Panc1 (cell line): ENCODE results near the gene TRIM14. TPM values are rescaled to one million over a fixed set of nuclear protein-coding genes. Genes with fewer than 3 reads are reported as not detected.
"Not testable (repeated sequence)": the region's sequence is repeated elsewhere in the genome, so short reads cannot be mapped to it uniquely, and the experiment has no call there.

Source experiments
- ATAC-seq: fragments of 200-7000 bp; cut with Tn5 transposase; 2 replicates; pipeline ENCODE4 v1.9.1; 2020; ENCODE audit warnings: mild to moderate bottlenecking, moderate library complexity
- BruUV-seq: library from RNA; stranded (reverse); fragments of 400-500 nt; replicated peaks from 2 replicates; lab custom pipeline; 2021; lab: Mats Ljungman, UMichigan
- CTCF ChIA-PET: fragments of 300-600 bp; sonication (Branson Sonifier 250); formaldehyde crosslinking; loops from one replicate; lab custom pipeline; 2022; ENCODE audit warnings: antibody characterized with exemption; lab: Charles Lee
- POLR2A ChIA-PET: fragments of 300-600 bp; sonication (Branson Sonifier 250); formaldehyde crosslinking; loops from one replicate; lab custom pipeline; 2022; ENCODE audit warnings: antibody characterized with exemption; lab: Charles Lee
- DNase-seq: peaks from one replicate; pipeline ENCODE4 v3.0.0-alpha.2; 2010; ENCODE audit warnings: low read depth, low spot score
- H3K27ac ChIP-seq: 2 replicates; pipeline ENCODE4 v1.5.1; 2011; ENCODE audit warnings: mild to moderate bottlenecking, low read length, inconsistent platforms
- H3K27me3 ChIP-seq: fragments of 200-500 bp; sonication (Bioruptor generic); 2 replicates; pipeline ENCODE4 v1.6.0; 2014; ENCODE audit warnings: low read length, inconsistent platforms; ENCODE audit not compliant: control insufficient read depth, insufficient read depth
- H3K36me3 ChIP-seq: fragments of 200-500 bp; sonication (Bioruptor generic); 2 replicates; pipeline ENCODE4 v1.5.1; 2014; ENCODE audit warnings: inconsistent platforms, mild to moderate bottlenecking, low read length, moderate library complexity; ENCODE audit not compliant: control insufficient read depth, insufficient read depth
- H3K4me1 ChIP-seq: 2 replicates; pipeline ENCODE4 v1.5.1; 2011; ENCODE audit warnings: inconsistent platforms, mild to moderate bottlenecking, low read length, moderate library complexity; ENCODE audit not compliant: control insufficient read depth, insufficient read depth
- H3K4me3 ChIP-seq, 2 experiments: 2 replicates each; pipeline ENCODE4 v1.5.1; 2011 to 2012; ENCODE audit warnings: low read depth in 2 of 2, low read length in 2 of 2, mild to moderate bottlenecking in 2 of 2, inconsistent platforms in 1 of 2, moderate library complexity in 1 of 2
- H3K9me3 ChIP-seq: fragments of 200-500 bp; sonication (Bioruptor generic); 2 replicates; pipeline ENCODE4 v1.5.1; 2014; ENCODE audit warnings: low read depth, mild to moderate bottlenecking, inconsistent platforms, low read length, moderate library complexity; ENCODE audit not compliant: control insufficient read depth, insufficient read depth
- POLR2AphosphoS5 ChIP-seq: IDR thresholded peaks from 2 replicates; pipeline ENCODE4 v1.6.1; 2012; ENCODE audit warnings: mild to moderate bottlenecking, low read depth, low read length, moderate library complexity
- SIN3A ChIP-seq: IDR thresholded peaks from 2 replicates; pipeline ENCODE4 v1.6.1; 2012; ENCODE audit warnings: low read depth, mild to moderate bottlenecking, low read length, moderate library complexity, borderline replicate concordance; ENCODE audit not compliant: insufficient read depth
- TCF7L2 ChIP-seq: IDR thresholded peaks from 2 replicates; pipeline ENCODE4 v1.6.1; 2011; ENCODE audit warnings: mild to moderate bottlenecking, low read depth, low read length, inconsistent platforms
- in situ Hi-C: cut with HindIII; loops from 2 replicates; pipeline ENCODE4 v1.10.0; 2016; ENCODE audit warnings: low sequenced_read_pairs, low pct_unique_long_range_greater_than_20kb
- intact Hi-C: fragments of 100-400 bp; cut with micrococcal nuclease; formaldehyde crosslinking; loops from one replicate; pipeline ENCODE4 v1.10.0; 2022; ENCODE audit not compliant: unreplicated experiment
- total RNA-seq: library from RNA; stranded (reverse); gene quantifications from one replicate; pipeline ENCODE4 v1.2.1, GENCODE V29; 2021; ENCODE audit not compliant: unreplicated experiment
- TF ChIP-seq, protein P1 (sequence below), 2 experiments: IDR thresholded peaks; 2 replicates each; pipeline ENCODE4 v1.6.1; 2011 to 2012; ENCODE audit warnings: low read depth in 2 of 2, control low read depth in 1 of 2, low read length in 1 of 2, mild to moderate bottlenecking in 1 of 2, moderate library complexity in 1 of 2; ENCODE audit not compliant: insufficient read depth in 1 of 2
- TF ChIP-seq, protein P2 (sequence below): fragments of 450-650 bp; IDR thresholded peaks from 2 replicates; pipeline ENCODE4 v1.5.1; 2017; ENCODE audit warnings: mild to moderate bottlenecking

Gene TRIM14
- total RNA-seq, 1 experiment from 2014 or later: 9.7 TPM

DNA sequence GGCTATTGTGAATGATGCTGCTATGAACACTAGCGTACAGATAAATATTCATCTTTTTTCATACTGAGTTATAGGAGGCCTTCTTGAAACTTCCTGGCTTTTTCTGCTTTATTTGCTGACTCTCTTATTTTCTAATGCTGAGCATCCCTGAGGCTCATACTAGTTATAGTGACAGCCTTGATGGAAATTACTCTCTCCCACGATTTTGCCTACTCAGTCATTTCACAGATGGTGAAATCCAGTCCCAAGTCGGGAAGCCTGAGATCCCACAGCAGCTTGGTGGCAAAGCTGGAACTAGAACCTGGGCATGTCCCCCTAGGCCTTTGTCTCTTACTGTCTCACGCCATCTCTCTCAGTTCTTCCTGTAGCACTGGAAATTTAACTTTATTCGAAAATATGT, 40.1 kb downstream of the TRIM14 start:
- no TSS peak for BruUV-seq
- in situ Hi-C loops: no loop called here
- ChIA-PET POLR2A (no interaction called here), CTCF (no interaction called here)
- TF ChIP-seq TCF7L2: no peak
- TF ChIP-seq, protein P1, sequence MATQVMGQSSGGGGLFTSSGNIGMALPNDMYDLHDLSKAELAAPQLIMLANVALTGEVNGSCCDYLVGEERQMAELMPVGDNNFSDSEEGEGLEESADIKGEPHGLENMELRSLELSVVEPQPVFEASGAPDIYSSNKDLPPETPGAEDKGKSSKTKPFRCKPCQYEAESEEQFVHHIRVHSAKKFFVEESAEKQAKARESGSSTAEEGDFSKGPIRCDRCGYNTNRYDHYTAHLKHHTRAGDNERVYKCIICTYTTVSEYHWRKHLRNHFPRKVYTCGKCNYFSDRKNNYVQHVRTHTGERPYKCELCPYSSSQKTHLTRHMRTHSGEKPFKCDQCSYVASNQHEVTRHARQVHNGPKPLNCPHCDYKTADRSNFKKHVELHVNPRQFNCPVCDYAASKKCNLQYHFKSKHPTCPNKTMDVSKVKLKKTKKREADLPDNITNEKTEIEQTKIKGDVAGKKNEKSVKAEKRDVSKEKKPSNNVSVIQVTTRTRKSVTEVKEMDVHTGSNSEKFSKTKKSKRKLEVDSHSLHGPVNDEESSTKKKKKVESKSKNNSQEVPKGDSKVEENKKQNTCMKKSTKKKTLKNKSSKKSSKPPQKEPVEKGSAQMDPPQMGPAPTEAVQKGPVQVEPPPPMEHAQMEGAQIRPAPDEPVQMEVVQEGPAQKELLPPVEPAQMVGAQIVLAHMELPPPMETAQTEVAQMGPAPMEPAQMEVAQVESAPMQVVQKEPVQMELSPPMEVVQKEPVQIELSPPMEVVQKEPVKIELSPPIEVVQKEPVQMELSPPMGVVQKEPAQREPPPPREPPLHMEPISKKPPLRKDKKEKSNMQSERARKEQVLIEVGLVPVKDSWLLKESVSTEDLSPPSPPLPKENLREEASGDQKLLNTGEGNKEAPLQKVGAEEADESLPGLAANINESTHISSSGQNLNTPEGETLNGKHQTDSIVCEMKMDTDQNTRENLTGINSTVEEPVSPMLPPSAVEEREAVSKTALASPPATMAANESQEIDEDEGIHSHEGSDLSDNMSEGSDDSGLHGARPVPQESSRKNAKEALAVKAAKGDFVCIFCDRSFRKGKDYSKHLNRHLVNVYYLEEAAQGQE (IDR thresholded peaks at IDR 0.05; ENCODE audit: insufficient read depth in 1 of 2, low read depth in 2 of 2, low read length in 1 of 2): no peak
- TF ChIP-seq SIN3A: no peak
- no peak for TF ChIP-seq POLR2AphosphoS5
- TF ChIP-seq, protein P2, sequence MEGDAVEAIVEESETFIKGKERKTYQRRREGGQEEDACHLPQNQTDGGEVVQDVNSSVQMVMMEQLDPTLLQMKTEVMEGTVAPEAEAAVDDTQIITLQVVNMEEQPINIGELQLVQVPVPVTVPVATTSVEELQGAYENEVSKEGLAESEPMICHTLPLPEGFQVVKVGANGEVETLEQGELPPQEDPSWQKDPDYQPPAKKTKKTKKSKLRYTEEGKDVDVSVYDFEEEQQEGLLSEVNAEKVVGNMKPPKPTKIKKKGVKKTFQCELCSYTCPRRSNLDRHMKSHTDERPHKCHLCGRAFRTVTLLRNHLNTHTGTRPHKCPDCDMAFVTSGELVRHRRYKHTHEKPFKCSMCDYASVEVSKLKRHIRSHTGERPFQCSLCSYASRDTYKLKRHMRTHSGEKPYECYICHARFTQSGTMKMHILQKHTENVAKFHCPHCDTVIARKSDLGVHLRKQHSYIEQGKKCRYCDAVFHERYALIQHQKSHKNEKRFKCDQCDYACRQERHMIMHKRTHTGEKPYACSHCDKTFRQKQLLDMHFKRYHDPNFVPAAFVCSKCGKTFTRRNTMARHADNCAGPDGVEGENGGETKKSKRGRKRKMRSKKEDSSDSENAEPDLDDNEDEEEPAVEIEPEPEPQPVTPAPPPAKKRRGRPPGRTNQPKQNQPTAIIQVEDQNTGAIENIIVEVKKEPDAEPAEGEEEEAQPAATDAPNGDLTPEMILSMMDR: no peak
- H3K27me3 ChIP-seq: no peaks in the 10 kb centered on the region
- no peaks in the 10 kb centered on the region for H3K9me3 ChIP-seq
- H3K36me3 ChIP-seq: no peaks in the 10 kb centered on the region; the same call in 1 of the 2 replicates
- no peak overlapping the region for H3K27ac ChIP-seq
- no peak for ATAC-seq
- no peak overlapping the region for H3K4me3 ChIP-seq
- DNase-seq: no peak
- no peaks in the 10 kb centered on the region for H3K4me1 ChIP-seq
- intact Hi-C loops: no loop called here

DNA sequence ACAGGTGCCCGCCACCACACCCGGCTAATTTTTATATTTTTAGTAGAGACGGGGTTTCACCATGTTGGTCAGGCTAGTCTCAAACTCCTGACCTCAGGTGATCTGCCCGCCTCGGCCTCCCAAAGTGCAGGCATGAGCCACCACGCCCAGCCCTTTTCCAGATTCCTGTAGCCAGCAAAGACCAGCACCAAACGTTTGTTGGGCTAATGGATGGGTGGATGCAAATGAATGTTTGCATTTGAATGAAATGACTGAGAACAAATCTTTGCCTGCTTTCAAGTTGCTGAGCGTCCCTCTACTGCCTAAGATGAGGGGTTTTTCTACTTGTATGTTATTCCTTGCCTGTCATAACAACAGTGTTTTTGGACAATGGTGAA, 42.5 kb downstream of the TRIM14 start:
- H3K27ac ChIP-seq, POLR2A ChIA-PET, H3K4me3 ChIP-seq, H3K9me3 ChIP-seq, CTCF ChIA-PET, in situ Hi-C loops, intact Hi-C loops, DNase-seq, H3K36me3 ChIP-seq, ATAC-seq, BruUV-seq, H3K27me3 ChIP-seq, H3K4me1 ChIP-seq: not testable (repeated sequence)

DNA sequence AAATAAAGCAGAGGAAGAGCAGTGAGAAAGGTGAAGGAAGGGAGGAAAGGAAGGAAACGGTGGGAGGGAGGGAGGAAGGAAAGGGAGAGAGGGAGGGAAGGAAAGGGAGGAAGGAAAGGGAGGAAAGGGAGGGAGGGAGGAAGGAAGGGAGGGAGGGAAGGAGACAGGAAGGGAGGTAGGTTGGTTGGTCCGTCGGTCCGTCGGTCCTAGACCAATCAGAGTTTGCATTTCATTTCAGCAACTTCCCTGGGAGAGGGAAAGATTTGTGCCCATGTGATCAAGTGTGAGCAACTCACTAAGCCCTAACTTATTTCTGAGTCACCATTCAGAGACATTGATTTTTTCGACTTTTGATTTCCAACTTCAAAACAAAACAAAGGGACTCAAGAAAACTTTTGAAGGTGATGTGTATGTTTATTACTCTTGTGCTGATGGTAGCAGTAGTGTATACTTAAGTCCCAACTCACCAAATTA, 43.7 kb downstream of the TRIM14 start:
- in situ Hi-C loops: no loop called here
- no peak for TF ChIP-seq SIN3A
- TF ChIP-seq, protein P1 (IDR thresholded peaks at IDR 0.05; ENCODE audit: insufficient read depth in 1 of 2, low read depth in 2 of 2, low read length in 1 of 2): no peak
- H3K4me3 ChIP-seq: no peak overlapping the region
- no peak overlapping the region for H3K27ac ChIP-seq
- intact Hi-C loops: loop anchor here (2.0 kb wide), 1 partner anchor 187 kb away; no protein-coding TSS in a partner anchor
- no TSS peak for BruUV-seq
- H3K27me3 ChIP-seq: no peaks in the 10 kb centered on the region
- ChIA-PET POLR2A (interaction anchor here (0.7 kb wide), 1 partner anchor 128 kb away, joined by 5 read pairs; no protein-coding TSS in a partner anchor), CTCF (no interaction called here)
- no peaks in the 10 kb centered on the region for H3K4me1 ChIP-seq
- no peaks in the 10 kb centered on the region for H3K36me3 ChIP-seq
- H3K9me3 ChIP-seq: no peaks in the 10 kb centered on the region
- no peak for DNase-seq
- ATAC-seq: no peak
